ENCODE data around the gene NFYC. TPM values are rescaled to one million over a fixed set of nuclear protein-coding genes. Genes with fewer than 3 reads are reported as not detected.
A peak's percentile ranks its signal among the peaks of the same experiment; 100 is the strongest.

Gene NFYC
- total RNA-seq, 1 experiment from 2014 or later, result 45.8 TPM

DNA sequence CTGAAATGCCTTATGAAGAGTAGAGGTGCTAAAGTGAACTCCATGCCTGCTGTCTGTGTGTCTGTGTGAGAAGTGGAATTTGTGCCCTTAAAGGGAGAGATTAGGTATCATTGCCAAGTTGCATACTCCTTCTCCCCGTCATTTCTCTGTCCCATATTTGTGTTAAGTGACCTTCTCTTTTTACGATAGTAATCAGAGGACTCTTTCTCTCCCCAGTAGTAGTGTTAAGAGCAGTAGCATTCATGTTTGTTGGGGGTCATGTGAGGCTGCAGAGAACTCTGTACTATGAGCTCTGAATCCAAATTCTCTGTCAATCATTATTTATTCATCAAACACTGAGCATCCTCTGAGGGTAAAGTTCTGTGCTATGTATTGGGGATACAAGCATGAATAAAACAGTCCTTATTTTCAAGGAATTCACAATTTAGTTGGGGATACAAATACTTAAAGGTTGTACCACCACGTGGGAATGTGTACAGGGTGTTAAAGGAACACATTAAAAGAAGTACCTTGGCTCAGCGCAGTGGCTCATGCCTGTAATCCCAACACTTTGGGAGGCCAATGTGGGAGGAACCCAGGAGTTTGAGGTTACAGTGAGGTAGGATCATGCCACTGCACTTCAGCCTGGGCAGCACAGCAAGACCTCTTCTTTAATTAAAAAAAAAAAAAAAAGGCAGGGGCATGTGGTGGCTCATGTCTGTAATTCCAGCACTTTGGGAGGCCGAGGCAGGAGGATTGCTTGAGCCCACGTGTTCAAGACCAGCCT lies 67.3 kb downstream of the NFYC start:
- no peak for DNase-seq (ENCODE audit: low spot score)

DNA sequence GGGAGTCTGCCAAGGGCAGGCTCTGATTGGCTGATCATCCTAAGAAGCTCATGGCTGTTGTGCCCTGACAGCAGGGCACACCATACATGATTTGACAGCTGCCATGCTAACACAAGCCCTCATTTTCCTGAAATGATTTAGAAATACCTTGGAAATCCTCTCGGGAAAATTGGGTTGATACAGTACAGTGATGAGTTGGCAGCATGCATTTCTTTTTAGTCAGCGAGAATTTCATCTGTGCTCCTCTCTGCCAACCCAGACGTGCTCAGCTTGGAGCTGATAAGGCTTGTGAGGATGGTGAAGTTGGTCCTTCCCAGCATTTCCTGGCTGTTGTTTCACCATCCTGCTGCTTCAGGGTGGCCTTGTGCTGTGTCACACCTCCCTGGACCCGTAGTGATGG lies 69.5 kb downstream of the NFYC start:
- no peak for DNase-seq (ENCODE audit: low spot score)

DNA sequence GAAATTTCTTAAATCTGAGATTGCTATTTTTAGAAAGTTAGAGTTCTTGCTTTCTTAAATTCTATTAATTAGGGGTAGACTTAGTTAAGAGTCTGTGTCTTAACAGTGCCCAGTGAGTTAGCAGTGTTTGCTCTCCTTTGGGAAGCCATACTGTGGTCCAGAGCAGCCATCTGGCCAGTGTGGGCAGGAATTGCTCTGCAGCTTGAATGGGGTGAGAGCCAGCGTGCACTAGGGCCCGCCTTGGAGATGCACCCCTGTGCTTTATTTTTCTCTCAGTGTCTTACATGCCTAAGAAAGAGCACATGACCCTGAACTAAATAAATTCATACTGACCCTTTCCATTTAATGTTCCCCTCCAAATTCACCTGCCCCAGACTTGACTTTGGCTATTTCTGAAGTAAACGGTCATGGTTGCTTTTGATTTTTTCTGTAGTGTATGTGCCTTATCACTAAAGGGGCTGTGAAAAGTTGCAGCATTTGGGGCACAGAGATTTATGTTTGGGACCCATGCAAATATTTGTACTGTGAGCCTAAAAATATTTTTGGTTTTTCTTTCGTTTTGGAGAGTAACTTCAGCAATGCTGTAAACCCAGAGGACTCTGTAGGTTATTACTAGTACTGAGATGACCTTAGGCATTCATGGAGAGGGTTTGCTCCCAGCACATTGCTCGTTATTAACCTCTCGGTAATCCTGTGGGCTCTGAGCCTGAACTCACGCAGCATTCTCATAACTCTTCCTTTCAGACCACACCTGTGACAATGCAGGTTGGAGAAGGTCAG lies 70.8 kb downstream of the NFYC start:
- DNase-seq (ENCODE audit: low spot score), result no peak

DNA sequence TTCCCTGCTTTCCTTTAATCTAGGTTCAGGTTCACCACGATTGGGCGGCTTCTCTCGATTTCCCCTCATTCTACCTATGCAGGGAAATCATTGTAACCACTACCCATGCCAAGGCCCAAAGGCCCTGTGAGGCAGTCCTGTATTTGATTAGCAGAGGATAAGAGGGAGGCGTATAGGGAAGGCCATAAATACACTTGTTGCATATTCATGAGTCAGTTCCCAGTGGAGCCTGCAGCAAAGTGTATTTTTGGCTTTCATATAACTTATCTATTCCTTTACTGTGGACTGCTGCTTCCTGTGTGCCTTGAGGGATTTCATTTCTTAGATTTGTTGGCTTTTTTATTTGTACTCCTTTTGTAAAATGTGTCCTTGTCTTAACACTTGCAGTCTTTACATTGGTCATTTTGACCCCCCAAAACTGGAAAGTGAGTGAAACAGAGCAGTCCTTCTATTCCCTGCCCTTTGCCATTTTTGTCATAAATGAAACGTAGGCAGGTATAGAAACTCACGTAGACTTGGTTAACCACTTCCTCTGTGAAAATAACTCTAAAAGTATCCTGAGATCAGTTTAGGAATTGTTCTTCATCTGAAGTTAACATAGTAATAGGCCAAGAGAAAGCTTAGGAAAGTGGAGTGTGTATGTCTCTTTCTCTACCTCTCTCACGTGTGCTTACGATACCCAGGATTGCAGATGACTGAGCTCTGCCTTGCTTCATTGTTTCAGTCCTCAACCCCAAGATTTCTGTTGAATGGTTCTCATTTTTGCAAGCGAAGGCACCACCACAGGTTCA lies 72.4 kb downstream of the NFYC start:
- no peak for DNase-seq (ENCODE audit: low spot score)

DNA sequence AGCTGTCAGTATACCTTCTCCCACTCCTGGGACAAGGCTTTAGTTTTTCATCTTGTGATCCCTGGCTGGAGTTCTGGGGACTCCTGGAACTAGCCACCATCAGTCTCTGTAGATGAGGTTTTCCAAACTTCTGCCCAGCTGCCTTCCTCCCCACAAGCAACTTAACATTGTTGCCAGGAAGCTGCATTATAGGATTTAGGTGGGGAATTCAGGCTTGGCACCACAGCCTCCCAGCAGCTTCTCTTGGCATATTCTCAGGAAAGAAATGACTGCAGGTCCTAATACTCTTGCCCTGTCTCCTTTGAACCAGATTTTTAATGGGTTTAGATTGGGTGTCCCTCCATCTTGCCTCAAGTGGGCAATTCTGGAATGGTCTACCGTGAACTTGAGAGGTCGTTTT lies 73.5 kb downstream of the NFYC start:
- DNase-seq (ENCODE audit: low spot score), result no peak

DNA sequence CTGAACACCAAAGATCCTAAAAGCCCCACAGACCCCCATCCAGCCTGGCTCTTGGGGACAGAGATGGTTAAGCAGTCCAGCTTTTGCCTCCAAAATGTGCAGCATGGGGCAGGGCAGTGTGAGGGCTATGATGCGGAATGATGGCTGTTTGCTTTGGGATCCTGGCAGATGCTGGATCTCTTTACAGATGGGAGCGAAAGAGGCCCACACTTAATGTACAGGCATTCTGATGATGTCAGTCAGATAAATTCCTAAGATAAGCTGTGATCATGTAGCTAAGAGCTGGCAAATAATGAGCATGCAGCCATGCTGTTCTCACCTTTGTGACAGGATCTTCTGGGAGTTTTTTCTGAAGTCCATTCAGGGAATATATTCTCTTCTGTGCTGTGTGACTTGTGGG lies 74.5 kb downstream of the NFYC start:
- no peak for DNase-seq (ENCODE audit: low spot score)

DNA sequence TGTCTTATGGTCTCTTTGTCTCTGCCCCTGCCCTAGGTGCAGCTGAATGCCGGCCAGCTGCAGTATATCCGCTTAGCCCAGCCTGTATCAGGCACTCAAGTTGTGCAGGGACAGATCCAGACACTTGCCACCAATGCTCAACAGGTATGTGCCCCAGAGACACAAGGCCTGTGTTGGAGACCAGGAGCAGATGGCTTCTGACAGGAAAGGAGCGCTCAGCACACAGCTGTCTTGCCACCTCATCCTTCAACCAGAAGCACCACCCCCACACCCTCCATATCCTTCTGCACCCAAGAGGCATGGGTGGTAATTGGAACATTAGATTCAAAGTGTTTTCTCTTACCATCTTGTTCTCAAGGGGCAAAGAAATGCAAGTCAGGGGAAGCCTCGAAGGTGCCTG lies 75.1 kb downstream of the NFYC start:
- DNase-seq (ENCODE audit: low spot score), result no peak

DNA sequence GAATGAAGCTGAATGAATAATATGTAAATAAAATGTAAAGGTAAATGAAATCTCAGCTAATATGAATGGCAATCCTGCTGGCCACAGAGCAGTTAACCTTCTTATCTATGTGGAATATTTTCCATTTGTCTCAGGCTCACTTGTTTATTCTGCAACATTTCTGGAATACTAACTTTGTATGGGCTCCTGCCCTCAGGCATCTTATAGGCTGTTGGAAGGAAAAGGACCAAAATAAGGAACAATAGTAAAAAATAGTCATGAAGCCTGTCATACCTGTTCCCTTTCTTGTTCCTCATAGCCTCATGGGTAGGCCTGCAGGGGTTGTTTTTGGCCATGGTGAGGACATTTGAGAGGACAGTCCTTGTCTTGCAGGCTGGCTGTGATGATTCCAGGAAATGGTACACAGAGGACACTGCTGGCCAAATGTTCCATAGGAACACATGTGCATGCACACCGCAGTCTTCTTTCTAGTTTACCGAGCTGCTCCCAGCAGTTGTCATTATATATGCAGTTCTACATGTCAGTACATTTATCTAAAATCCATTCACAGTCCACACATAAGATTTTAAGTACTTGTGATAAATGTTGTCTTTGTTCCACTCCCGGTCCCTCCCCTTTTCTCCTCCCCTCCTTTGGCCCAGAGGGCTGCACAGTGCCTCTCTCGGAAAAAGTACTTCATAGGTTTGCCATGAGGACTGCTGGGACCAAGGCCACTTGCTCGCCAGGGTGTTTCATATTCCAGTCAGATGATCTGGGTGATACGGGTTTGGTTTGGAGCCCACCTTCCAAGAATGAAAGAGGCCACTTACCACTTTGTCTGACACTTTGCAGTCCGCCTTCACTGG lies 76.9 kb downstream of the NFYC start:
- no peak for DNase-seq (ENCODE audit: low spot score)

DNA sequence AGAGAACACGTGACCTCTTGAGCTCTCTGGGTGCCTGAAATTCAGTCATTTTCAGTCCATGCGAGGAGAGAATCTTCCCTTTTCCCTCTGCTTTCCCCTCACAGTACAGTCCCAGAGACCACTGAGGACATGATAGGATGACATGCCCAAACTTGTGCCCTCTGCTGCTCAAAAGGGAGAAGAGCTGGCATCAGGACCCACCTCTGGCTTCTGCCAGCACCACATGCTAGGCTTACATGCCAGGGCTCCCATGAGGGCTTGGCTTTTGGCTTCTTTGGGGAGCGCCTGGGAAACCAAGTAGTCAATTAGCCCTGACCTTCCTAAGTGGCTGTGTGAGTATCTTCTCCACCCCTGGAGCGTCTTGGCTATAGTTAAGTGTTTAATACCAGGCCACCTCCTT lies 78.3 kb downstream of the NFYC start:
- DNase-seq (ENCODE audit: low spot score), result no peak

DNA sequence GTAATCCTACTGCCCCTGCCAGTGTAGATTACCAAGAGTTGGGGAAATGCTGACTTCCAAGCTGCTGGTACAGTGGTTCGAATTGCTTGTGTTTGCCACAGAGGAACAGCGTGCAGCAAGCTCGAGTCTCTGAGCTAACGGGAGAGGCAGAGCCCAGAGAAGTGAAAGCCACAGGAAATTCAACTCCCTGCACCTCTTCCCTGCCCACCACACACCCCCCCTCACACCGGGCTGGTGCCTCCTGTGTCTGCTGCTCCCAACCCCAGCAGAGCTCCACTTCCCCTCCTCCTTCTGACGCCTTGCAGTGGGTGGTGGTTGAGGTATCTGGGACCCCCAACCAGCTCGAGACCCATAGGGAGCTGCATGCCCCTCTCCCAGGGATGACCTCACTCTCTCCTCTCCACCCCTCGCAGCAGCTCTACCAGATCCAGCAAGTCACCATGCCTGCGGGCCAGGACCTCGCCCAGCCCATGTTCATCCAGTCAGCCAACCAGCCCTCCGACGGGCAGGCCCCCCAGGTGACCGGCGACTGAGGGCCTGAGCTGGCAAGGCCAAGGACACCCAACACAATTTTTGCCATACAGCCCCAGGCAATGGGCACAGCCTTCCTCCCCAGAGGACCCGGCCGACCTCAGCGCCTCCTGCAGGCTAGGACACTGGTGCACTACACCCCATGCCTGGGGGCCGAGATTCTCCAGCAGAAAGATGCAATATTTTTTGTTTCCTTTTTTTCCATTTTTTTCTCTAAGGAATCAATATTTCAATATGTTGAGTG lies 79.0 kb downstream of the NFYC start:
- DNase-seq (ENCODE audit: low spot score), result no peak

DNA sequence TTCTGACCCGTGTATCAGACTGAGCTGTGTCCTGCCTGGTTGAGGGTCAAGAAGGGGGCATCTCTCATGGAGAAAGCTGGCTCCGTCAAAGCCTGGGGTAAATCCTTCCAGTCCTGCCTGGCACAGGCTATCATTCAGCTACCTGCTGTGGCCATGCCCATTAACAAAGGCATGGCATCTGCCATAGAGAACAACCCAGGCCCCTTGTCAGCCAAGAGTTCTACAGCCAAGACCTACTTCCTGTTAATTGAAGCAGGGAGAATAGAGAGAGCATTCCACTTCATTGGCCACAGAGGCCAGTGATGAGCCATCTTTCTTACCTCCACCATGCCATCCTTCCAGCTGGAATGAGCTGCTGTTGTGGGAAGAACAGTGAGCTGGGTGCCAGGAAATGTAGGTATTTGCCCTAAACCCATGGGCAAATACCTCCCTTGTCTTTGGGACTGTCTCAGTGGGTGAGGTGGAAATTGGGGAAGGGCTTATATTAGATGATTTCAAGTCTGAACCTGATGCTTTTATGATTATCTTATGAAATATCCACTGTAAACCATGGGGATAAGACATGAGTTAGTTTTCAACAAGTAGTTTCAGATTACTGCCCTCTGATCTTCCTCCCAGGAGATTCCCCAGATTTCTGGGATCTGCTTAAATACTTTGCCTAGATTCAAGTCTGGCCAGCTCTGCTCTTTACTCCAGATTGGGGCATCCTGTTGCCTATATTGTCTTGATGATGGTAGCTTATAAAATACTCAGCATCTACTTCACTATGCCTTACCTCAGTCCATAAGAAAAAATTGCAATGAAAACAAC lies 80.8 kb downstream of the NFYC start:
- DNase-seq (ENCODE audit: low spot score), result no peak

DNA sequence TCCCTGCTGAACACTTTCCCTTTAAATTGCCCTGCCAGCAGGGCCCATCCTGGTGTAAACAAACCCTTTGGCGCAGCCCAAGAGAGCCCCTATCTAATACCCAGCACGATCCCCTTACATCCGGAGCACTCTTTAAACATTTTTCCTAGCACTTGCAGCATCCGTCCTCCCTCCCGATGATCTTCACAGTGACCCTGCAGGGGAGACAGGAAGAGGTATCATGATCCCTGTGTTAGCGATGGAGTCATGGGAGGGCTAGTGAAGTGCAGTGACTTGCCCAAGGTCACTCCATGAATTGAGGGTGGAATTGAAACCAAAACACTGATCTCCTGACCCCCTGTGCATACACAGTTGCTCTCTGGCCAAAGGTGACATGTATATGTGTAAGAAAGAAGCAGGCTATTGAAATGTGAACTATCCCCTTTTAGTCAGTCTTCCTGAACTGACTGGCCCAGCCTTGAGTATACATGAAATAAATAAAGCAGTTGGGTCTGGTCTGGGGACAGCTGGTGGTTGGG lies 82.3 kb downstream of the NFYC start:
- DNase-seq (ENCODE audit: low spot score), result no peak

DNA sequence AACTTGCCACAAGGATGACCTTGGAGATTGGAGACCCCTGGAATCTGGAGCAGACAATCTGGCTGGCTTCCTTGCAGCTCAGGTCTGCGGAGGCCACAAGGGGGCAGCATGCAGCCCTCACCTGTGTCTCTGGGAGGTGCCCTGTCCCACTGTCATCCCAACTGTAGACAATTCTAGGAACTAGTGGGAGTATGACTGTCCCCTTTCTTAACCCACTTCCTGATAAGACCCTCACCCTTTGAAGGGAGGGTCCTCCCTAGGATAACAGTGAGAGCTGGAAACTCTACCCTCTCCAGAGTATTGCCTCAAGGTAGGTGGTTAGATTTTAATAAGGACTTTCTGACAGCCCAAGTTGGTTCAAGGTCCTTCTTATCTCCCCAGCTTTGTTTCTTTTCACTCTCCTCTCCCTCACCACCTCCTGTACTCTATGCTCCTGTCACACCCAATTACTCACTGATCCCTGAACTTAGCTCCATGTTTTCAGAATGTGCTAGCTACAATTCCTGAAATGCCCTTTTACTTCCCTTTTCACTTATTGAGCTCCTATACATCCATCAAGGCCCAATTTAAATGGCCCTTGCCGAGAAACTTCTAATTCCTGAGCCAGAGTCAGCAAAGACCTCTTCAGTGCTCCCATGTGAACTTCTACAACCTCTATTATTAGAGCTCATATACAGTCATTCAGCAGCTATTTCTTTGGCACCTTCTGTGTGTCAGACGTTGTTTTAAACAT lies 82.9 kb downstream of the NFYC start:
- peak; percentile 35 for DNase-seq (ENCODE audit: low spot score)

DNA sequence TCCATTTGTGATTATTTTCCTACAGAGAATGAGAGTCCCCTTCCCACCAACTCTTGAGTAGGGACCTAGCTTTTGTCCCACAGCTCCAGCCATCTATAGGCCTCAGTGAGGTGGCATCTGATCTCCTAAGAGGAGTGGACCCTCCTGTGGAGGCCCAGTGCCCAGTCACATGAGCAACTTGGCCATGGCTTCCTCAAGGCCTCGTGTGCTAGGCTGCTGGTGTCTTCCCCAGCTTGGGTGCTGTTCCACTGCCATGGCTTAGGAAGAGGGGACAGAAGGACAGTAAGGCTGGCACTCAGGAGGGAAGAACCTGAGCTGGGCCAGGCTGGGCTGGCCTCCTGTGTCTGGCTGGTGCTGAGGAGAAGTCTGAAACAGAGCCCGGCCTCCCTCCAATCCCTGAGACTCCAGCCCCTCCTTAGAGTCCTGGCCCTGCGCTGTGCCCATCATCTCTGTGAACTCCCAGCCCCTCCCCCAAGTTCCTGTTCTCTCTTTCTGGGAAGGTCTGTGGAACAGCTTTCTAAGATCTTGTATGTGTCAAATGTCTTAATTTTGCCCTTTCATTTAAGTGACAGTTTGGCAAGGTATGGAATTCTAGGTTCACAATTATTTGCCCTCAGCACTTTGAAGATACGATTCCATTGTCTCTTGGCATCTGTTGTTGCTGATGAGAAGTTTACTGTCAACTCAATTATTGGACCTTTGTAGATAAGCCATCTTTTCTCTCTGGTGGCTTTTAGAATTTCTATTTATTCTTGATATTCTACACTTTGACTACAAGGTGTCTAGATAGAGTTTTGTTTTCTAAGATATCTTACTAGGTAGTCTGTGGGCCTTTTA lies 85.0 kb downstream of the NFYC start:
- DNase-seq (ENCODE audit: low spot score), result no peak

DNA sequence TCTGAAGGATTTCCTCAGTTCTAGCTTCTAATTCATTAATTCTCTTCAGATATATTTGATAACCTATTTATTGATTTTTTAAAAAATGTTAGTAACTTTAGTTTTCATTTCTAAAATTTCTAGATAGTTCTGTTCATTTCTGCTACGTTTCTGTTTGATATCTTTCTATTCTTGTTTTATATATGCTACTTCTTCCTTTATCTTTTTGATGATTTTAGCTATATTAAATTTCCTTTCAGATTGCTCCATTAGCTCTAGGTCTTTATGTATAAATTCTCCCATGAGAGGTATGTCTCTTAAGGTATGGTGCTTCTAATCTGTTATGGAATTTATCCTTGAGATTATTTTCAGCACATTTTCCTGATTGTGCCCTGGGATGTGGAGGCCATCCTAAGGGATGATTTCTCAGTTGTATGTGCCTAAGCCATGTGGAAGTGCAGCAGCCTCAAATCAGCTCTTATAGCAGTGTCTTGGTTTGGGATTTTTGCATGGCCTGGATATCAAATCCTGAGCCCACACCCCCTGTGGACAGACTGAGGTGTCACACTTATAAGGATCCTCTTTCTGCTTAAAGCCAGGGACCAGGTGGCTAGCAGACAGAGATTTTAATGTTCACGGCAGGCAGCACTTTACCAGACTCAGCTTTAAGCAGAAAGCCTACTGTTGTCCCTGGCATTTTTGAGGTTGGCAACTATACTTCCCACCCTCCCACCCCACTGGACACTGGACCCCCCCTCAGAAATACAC lies 85.9 kb downstream of the NFYC start:
- DNase-seq (ENCODE audit: low spot score), result no peak

DNA sequence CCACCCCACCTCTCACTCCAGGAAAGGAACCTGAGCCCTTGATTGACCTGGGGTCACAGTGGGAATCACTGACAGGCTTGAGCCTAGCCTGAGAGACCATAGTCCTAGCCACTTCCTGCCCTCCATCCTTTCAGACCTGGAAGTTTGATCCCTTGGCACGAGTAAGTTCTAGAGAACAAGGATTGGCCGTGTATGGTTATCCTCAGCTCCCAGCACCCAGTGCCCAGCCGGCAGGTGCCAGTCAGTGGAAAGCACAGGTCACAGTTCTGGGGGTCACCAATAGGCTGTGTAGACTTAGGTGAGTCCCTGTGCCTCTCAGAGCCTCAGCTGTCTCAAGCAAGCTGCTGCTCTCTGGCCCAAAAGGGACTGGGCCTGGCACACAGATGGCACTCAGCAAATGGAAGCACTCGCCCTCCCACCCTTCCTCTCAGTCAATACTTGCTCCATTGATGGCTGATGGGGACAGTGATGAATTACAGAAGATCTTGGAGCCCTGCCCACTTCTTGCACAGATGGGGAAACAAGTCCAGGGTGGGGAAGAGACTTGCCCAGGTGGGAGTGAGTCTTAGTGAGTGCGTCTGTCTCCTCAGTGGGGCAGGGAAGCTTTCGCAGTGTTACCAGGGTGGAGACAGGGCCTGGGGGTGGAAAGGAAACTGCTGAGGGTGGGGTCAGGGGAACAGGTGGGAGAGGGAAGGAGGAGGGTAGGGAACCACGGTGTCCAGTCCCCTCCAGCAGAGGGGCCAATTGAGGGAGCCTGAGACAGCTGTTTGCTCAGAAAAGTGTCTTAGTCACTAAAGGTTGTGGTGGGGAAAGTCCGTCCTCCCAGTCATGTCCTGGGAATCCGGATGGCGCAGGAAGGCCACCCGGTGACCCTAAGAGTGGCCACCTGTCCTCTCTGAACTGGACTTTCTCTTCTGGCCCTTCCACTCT lies 89.4 kb downstream of the NFYC start:
- DNase-seq (ENCODE audit: low spot score), result no peak

All from H4 (cell line).